ENCODE results near the gene USP48. TPM values are rescaled to one million over a fixed set of nuclear protein-coding genes. Genes with fewer than 3 reads are reported as not detected.

The USP48 gene
- total RNA-seq, 1 donor from 2014 or later: 97.3 TPM

GRCh38 chr1:21685946-21686678 lies 96.8 kb downstream of the USP48 start:
- H3K4me1 Mint-ChIP-seq: no peaks in the 10 kb centered on the region
- intact Hi-C loops (cut with micrococcal nuclease): no loop called here
- no peak overlapping the region for H3K4me3 Mint-ChIP-seq
- ATAC-seq (ENCODE audit: low read depth) (no peak), DNase-seq (no peak)
- no peaks in the 10 kb centered on the region for H3K27me3 Mint-ChIP-seq
- ChIA-PET CTCF (no interaction called here), POLR2A (no interaction called here)
- no peak overlapping the region for H3K27ac Mint-ChIP-seq
- H3K36me3 Mint-ChIP-seq (ENCODE audit: low read depth): peaks cover 84% of the 10 kb centered on the region
- TF ChIP-seq CTCF (IDR thresholded peaks at IDR 0.05): no peak
- H3K9me3 Mint-ChIP-seq: no peaks in the 10 kb centered on the region

- Mint-ChIP-seq H3K36me3 (ENCODE audit: low read depth) (peaks cover 84% of the 10 kb centered on the region), H3K9me3 (no peaks in the 10 kb centered on the region), H3K4me3 (no peak overlapping the region), H3K27me3 (no peaks in the 10 kb centered on the region), H3K4me1 (peaks cover 5% of the 10 kb centered on the region), H3K27ac (no peak overlapping the region)
- DNase-seq (no peak), ATAC-seq (ENCODE audit: low read depth) (no peak)
- no peak for TF ChIP-seq CTCF (IDR thresholded peaks at IDR 0.05)
- intact Hi-C loops (cut with micrococcal nuclease): no loop called here
- ChIA-PET CTCF (no interaction called here), POLR2A (no interaction called here)
These were observed 101.5 kb downstream of the USP48 start for GRCh38 chr1:21681426-21681825.

- H3K36me3 Mint-ChIP-seq (ENCODE audit: low read depth): peaks cover 79% of the 10 kb centered on the region
- no peak overlapping the region for H3K4me3 Mint-ChIP-seq
- ChIA-PET POLR2A (no interaction called here), CTCF (no interaction called here)
- no peak for TF ChIP-seq CTCF (IDR thresholded peaks at IDR 0.05)
- ATAC-seq (ENCODE audit: low read depth) (no peak), DNase-seq (no peak)
- H3K4me1 Mint-ChIP-seq: peaks cover 10% of the 10 kb centered on the region
- intact Hi-C loops (cut with micrococcal nuclease): no loop called here
- no peaks in the 10 kb centered on the region for H3K27me3 Mint-ChIP-seq
- no peak overlapping the region for H3K27ac Mint-ChIP-seq
- H3K9me3 Mint-ChIP-seq: no peaks in the 10 kb centered on the region
These were observed 102.0 kb downstream of the USP48 start for GRCh38 chr1:21680918-21681317.

DNA sequence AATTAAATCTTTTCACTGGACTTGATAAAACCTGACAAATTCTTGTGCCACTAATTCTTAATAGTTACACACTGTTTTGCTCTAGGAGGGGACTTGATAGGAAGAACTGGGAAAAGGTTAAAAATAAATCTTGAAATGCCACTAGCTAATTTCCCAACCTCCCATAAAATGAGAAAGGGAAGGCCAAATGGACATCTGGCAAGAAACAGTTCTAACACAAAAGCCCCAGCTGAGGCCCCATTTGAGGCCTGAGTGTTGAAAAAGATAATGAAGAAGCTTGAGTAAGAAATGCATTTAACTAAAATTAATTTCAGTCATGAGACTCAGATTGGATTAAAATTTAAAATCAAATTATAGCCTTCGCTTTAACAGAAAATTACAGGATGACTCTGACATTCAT lies 102.6 kb downstream of the USP48 start:
- intact Hi-C loops (cut with micrococcal nuclease): no loop called here

DNA sequence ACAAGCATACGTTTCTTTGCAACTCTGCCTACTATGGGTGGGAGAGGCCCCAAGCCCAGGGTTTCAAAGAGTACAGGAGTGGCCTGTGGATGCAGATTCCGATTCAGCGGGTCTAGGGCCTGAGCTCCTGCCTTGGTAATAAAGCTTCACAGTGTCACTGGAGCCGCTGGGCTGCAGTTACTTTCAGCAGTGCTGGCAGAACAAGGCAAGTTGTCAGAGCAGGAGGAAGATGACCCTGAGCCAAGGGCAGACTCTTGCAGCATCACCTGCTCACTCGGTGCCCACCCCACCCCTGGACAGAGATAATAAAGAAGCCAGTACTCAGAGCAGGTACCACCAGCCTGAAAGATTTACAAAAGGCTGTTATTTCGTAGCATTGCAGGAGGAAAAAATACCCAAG lies 105.8 kb downstream of the USP48 start:
- H3K27me3 Mint-ChIP-seq: no peaks in the 10 kb centered on the region
- POLR2A ChIA-PET: no interaction called here
- CTCF ChIA-PET: no interaction called here
- TF ChIP-seq CTCF (IDR thresholded peaks at IDR 0.05): no peak
- no peaks in the 10 kb centered on the region for H3K9me3 Mint-ChIP-seq
- peaks cover 19% of the 10 kb centered on the region for H3K4me1 Mint-ChIP-seq
- no peak overlapping the region for H3K27ac Mint-ChIP-seq
- no peak for ATAC-seq (ENCODE audit: low read depth)
- peaks cover 49% of the 10 kb centered on the region for H3K36me3 Mint-ChIP-seq (ENCODE audit: low read depth)
- intact Hi-C loops (cut with micrococcal nuclease): no loop called here
- H3K4me3 Mint-ChIP-seq: no peak overlapping the region
- DNase-seq: no peak

More for the DNA sequence above, 102.6 kb downstream of the USP48 start:
- Mint-ChIP-seq H3K9me3 (no peaks in the 10 kb centered on the region), H3K27me3 (no peaks in the 10 kb centered on the region), H3K36me3 (ENCODE audit: low read depth) (peaks cover 74% of the 10 kb centered on the region), H3K27ac (no peak overlapping the region), H3K4me1 (peaks cover 14% of the 10 kb centered on the region), H3K4me3 (no peak overlapping the region)
- DNase-seq (no peak), ATAC-seq (ENCODE audit: low read depth) (no peak)
- no peak for TF ChIP-seq CTCF (IDR thresholded peaks at IDR 0.05)
- ChIA-PET POLR2A (no interaction called here), CTCF (no interaction called here)
